ENCODE results near the gene RNF213.

RNF213 gene

DNA sequence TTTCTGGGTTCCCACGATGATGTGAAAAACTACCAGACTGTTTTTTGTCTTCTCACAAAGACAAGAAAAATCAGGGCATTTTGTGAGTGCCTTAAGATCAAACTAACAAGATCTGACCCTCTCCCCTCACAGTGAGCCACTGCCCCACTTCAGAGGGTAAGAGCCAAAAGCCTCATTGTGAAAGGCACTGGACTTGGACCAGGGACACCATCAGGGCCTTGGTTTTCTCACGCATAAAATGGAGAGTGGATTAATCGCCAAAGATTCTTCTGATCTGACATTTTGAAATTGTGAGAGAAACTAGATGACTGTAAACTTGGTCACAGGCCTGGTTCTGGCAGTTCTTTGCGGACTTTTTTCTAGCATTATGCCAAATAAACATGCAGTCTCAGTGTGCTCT lies 133.3 kb downstream of the RNF213 start:
- TF ChIP-seq EZH2 (IDR thresholded peaks at IDR 0.05; ENCODE audit: borderline replicate concordance, low read length), result no peak
- TF ChIP-seq CTCF (IDR thresholded peaks at IDR 0.05; ENCODE audit: low read length), result no peak
- Histone ChIP-seq H3K4me1 (ENCODE audit: insufficient read depth, low read length, severe bottlenecking) (no peaks in the 10 kb centered on the region), H3K36me3 (ENCODE audit: insufficient read depth, low read length) (peaks cover 20% of the 10 kb centered on the region; the same call in 1 of the 2 replicates), H4K20me1 (ENCODE audit: insufficient read depth, low read length) (no peaks in the 10 kb centered on the region), H2AFZ (ENCODE audit: low read length) (no peak overlapping the region), H3K79me2 (ENCODE audit: insufficient read depth, low read length) (no peaks in the 10 kb centered on the region), H3K9me3 (ENCODE audit: low read length) (no peaks in the 10 kb centered on the region), H3K27ac (ENCODE audit: low read depth, low read length, poor library complexity, severe bottlenecking) (no peak overlapping the region), H3K9ac (ENCODE audit: low read length) (no peak overlapping the region), H3K27me3 (ENCODE audit: insufficient read depth, low read length) (0 out of 2 replicates have a peak, but pooled peaks cover 3% of the 10 kb centered on the region), H3F3A (ENCODE audit: insufficient read depth, low read length) (no peaks in the 10 kb centered on the region), H3K4me3 (ENCODE audit: low read depth, low read length, poor library complexity, severe bottlenecking) (no peak overlapping the region), H3K9me2 (ENCODE audit: low read depth, low read length) (no peaks in the 10 kb centered on the region), H3K4me2 (ENCODE audit: low read length) (no peak overlapping the region)

GRCh38 chr17:80394629-80395216 lies 134.1 kb downstream of the RNF213 start:
- no peak overlapping the region for H3K27ac ChIP-seq (ENCODE audit: low read depth, low read length, poor library complexity, severe bottlenecking)
- H3K9me2 ChIP-seq (ENCODE audit: low read depth, low read length), result no peaks in the 10 kb centered on the region

GRCh38 chr17:80395402-80396151 lies 134.9 kb downstream of the RNF213 start:
- peaks cover 9% of the 10 kb centered on the region; the same call in 1 of the 2 replicates for H3K36me3 ChIP-seq (ENCODE audit: insufficient read depth, low read length)
- no peaks in the 10 kb centered on the region for H4K20me1 ChIP-seq (ENCODE audit: insufficient read depth, low read length)
- H2AFZ ChIP-seq (ENCODE audit: low read length), result no peak overlapping the region
- no peaks in the 10 kb centered on the region for H3K9me3 ChIP-seq (ENCODE audit: low read length)
- H3F3A ChIP-seq (ENCODE audit: insufficient read depth, low read length), result no peaks in the 10 kb centered on the region
- no peaks in the 10 kb centered on the region for H3K4me1 ChIP-seq (ENCODE audit: insufficient read depth, low read length, severe bottlenecking)
- no peak overlapping the region for H3K9ac ChIP-seq (ENCODE audit: low read length)
- no peaks in the 10 kb centered on the region for H3K79me2 ChIP-seq (ENCODE audit: insufficient read depth, low read length)
- H3K4me2 ChIP-seq (ENCODE audit: low read length), result no peak overlapping the region
- no peaks in the 10 kb centered on the region for H3K9me2 ChIP-seq (ENCODE audit: low read depth, low read length)
- no peak overlapping the region for H3K4me3 ChIP-seq (ENCODE audit: low read depth, low read length, poor library complexity, severe bottlenecking)
- TF ChIP-seq CTCF (IDR thresholded peaks at IDR 0.05; ENCODE audit: low read length) (no peak), EZH2 (IDR thresholded peaks at IDR 0.05; ENCODE audit: borderline replicate concordance, low read length) (no peak)
- H3K27ac ChIP-seq (ENCODE audit: low read depth, low read length, poor library complexity, severe bottlenecking), result no peak overlapping the region
- H3K27me3 ChIP-seq (ENCODE audit: insufficient read depth, low read length), result 0 out of 2 replicates have a peak, but pooled peaks cover 3% of the 10 kb centered on the region

More at GRCh38 chr17:80394629-80395216, 134.1 kb downstream of the RNF213 start:
- TF ChIP-seq EZH2 (IDR thresholded peaks at IDR 0.05; ENCODE audit: borderline replicate concordance, low read length), result no peak
- no peak for TF ChIP-seq CTCF (IDR thresholded peaks at IDR 0.05; ENCODE audit: low read length)
- Histone ChIP-seq H3K79me2 (ENCODE audit: insufficient read depth, low read length) (no peaks in the 10 kb centered on the region), H3K36me3 (ENCODE audit: insufficient read depth, low read length) (peaks cover 13% of the 10 kb centered on the region; the same call in 1 of the 2 replicates), H3K9me3 (ENCODE audit: low read length) (no peaks in the 10 kb centered on the region), H3K4me1 (ENCODE audit: insufficient read depth, low read length, severe bottlenecking) (no peaks in the 10 kb centered on the region), H3K9ac (ENCODE audit: low read length) (no peak overlapping the region), H3K27me3 (ENCODE audit: insufficient read depth, low read length) (0 out of 2 replicates have a peak, but pooled peaks cover 3% of the 10 kb centered on the region), H4K20me1 (ENCODE audit: insufficient read depth, low read length) (no peaks in the 10 kb centered on the region), H3K4me2 (ENCODE audit: low read length) (no peak overlapping the region), H3F3A (ENCODE audit: insufficient read depth, low read length) (no peaks in the 10 kb centered on the region), H3K4me3 (ENCODE audit: low read depth, low read length, poor library complexity, severe bottlenecking) (no peak overlapping the region), H2AFZ (ENCODE audit: low read length) (no peak overlapping the region)
